HEK293 (cell line): ENCODE data around the gene ILF3.

Source experiments
- IKZF3 ChIP-seq: fragments of 450-650 bp; IDR thresholded peaks from 2 replicates; pipeline ENCODE4 v1.5.0; 2018; ENCODE audit warnings: missing biosample characterization, mild to moderate bottlenecking, missing genetic modification characterization, moderate library complexity
- ZNF211 ChIP-seq: fragments of 450-650 bp; formaldehyde crosslinking; IDR thresholded peaks from 2 replicates; pipeline ENCODE4 v1.5.1; 2016; ENCODE audit warnings: low read depth, missing biosample characterization, missing genetic modification characterization
- ZNF701 ChIP-seq: fragments of 450-650 bp; formaldehyde crosslinking; IDR thresholded peaks from 2 replicates; pipeline ENCODE4 v1.5.1; 2016; ENCODE audit warnings: missing biosample characterization, missing genetic modification characterization
- TF ChIP-seq, protein P1 (sequence below): fragments of 450-650 bp; formaldehyde crosslinking; IDR thresholded peaks from 2 replicates; pipeline ENCODE4 v1.5.1; 2016; ENCODE audit warnings: missing biosample characterization, missing genetic modification characterization

- no peak for TF ChIP-seq ZNF211 (tag by site-specific recombination)
- no peak for TF ChIP-seq ZNF701
- no peak for TF ChIP-seq IKZF3
- TF ChIP-seq, protein P1, sequence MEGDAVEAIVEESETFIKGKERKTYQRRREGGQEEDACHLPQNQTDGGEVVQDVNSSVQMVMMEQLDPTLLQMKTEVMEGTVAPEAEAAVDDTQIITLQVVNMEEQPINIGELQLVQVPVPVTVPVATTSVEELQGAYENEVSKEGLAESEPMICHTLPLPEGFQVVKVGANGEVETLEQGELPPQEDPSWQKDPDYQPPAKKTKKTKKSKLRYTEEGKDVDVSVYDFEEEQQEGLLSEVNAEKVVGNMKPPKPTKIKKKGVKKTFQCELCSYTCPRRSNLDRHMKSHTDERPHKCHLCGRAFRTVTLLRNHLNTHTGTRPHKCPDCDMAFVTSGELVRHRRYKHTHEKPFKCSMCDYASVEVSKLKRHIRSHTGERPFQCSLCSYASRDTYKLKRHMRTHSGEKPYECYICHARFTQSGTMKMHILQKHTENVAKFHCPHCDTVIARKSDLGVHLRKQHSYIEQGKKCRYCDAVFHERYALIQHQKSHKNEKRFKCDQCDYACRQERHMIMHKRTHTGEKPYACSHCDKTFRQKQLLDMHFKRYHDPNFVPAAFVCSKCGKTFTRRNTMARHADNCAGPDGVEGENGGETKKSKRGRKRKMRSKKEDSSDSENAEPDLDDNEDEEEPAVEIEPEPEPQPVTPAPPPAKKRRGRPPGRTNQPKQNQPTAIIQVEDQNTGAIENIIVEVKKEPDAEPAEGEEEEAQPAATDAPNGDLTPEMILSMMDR (tag by site-specific recombination) = no peak
Observed at GRCh38 chr19:10653482-10653731, 739 bp upstream of the ILF3 start.
